ENCODE measurements around the gene TRAF1.

The TRAF1 gene

GRCh38 chr9:120885958-120886357 lies 40.6 kb downstream of the TRAF1 start:
- no peak for DNase-seq

GRCh38 chr9:120885457-120885856 lies 41.1 kb downstream of the TRAF1 start:
- DNase-seq: no peak

GRCh38 chr9:120883608-120883996 lies 43.0 kb downstream of the TRAF1 start:
- no peak for DNase-seq

GRCh38 chr9:120882935-120883607 lies 43.5 kb downstream of the TRAF1 start:
- DNase-seq: no peak

- DNase-seq: no peak
Observed at GRCh38 chr9:120879446-120879845, 47.1 kb downstream of the TRAF1 start.

GRCh38 chr9:120878188-120879130 lies 48.1 kb downstream of the TRAF1 start:
- DNase-seq: no peak

GRCh38 chr9:120877276-120878034 lies 49.1 kb downstream of the TRAF1 start:
- peak; percentile 61 for DNase-seq

- DNase-seq: no peak
Observed at GRCh38 chr9:120876842-120877240, 49.8 kb downstream of the TRAF1 start, which contains the start of gene PHF19. PHF19 (minus strand) TSS chr9:120877188; CDS start chr9:120874741, 2,447 bp downstream.

- peak; percentile 81 for DNase-seq
Observed at GRCh38 chr9:120875954-120876841, 50.4 kb downstream of the TRAF1 start.

GRCh38 chr9:120875643-120875953 lies 51.0 kb downstream of the TRAF1 start:
- no peak for DNase-seq

- DNase-seq: no peak
Observed at GRCh38 chr9:120875195-120875565, 51.4 kb downstream of the TRAF1 start.

- no peak for DNase-seq
Observed at GRCh38 chr9:120874226-120875194, 52.1 kb downstream of the TRAF1 start.

- DNase-seq: no peak
Observed at GRCh38 chr9:120873512-120873911, 53.1 kb downstream of the TRAF1 start.

GRCh38 chr9:120872791-120873502 lies 53.6 kb downstream of the TRAF1 start:
- DNase-seq: no peak

GRCh38 chr9:120870206-120870605 lies 56.4 kb downstream of the TRAF1 start:
- DNase-seq: no peak

- DNase-seq: no peak
Observed at GRCh38 chr9:120869726-120870125, 56.9 kb downstream of the TRAF1 start.

GRCh38 chr9:120869360-120869687 lies 57.3 kb downstream of the TRAF1 start:
- no peak for DNase-seq

- DNase-seq: peak; percentile 97
Observed at GRCh38 chr9:120868676-120869359, 57.8 kb downstream of the TRAF1 start.

GRCh38 chr9:120868339-120868675 lies 58.3 kb downstream of the TRAF1 start:
- no peak for DNase-seq

GRCh38 chr9:120867676-120868338 lies 58.8 kb downstream of the TRAF1 start:
- DNase-seq: no peak

All from activated naive CD4-positive, alpha-beta T cell treated with Interleukin-2 at 50 U/mL for 16 hours (primary cell).